Measurements from ENCODE around the gene IL17RE. TPM values are rescaled to one million over a fixed set of nuclear protein-coding genes. Genes with fewer than 3 reads are reported as not detected.

IL17RE gene
- polyA plus RNA-seq, 3 donors, result 0.27 TPM; not detected in 2

- Mint-ChIP-seq H3K27ac (no peak overlapping the region), H3K4me3 (no peak overlapping the region), H3K27me3 (ENCODE audit: low read depth in 3 of 3) (no peaks in the 10 kb centered on the region), H3K4me1 (peaks cover 53% of the 10 kb centered on the region), H3K9me3 (no peaks in the 10 kb centered on the region), H3K36me3 (no peaks in the 10 kb centered on the region)
- Histone ChIP-seq H2AFZ (ENCODE audit: insufficient read depth, low read depth, low read length, poor library complexity, severe bottlenecking) (no peak overlapping the region), H4K20me1 (ENCODE audit: insufficient read depth, low read length) (no peaks in the 10 kb centered on the region), H3K36me3 (replicated peaks in 1 of 2; ENCODE audit: control insufficient read depth in 1 of 2, insufficient read depth in 2 of 2, low read length in 2 of 2) (no peaks in the 10 kb centered on the region), H3K9me3 (replicated peaks in 1 of 2; ENCODE audit: control insufficient read depth in 1 of 2, insufficient read depth in 1 of 2, low read length in 2 of 2) (no peaks in the 10 kb centered on the region), H3K4me1 (ENCODE audit: control insufficient read depth in 1 of 2, insufficient read depth in 2 of 2, low read length in 2 of 2) (peaks cover 35 to 50% of the 10 kb centered on the region in 2 donors), H3K4me2 (replicated peaks; ENCODE audit: extremely low read depth, low read length, poor library complexity, severe bottlenecking) (no peak overlapping the region), H3K4me3 (replicated peaks in 1 of 3; ENCODE audit: low read depth in 2 of 3, low read length in 3 of 3) (no peak overlapping the region), H3K79me2 (ENCODE audit: insufficient read depth, low read length) (no peaks in the 10 kb centered on the region), H3K27me3 (ENCODE audit: control insufficient read depth in 2 of 2, insufficient read depth in 2 of 2, low read length in 2 of 2) (no peaks in the 10 kb centered on the region), H3K9ac (ENCODE audit: insufficient read depth, low read length, poor library complexity, severe bottlenecking) (no peak overlapping the region), H3K27ac (ENCODE audit: low read depth in 1 of 2, low read length in 2 of 2) (no peak overlapping the region)
- intact Hi-C loops (cut with micrococcal nuclease), result no loop called here
- no peak for TF ChIP-seq CTCF (IDR thresholded peaks at IDR 0.05)
- DNase-seq, result no peak
- 91% methylated on average over 4 of the region's 5 CpGs for WGBS (ENCODE audit: insufficient coverage)
These were observed 11.0 kb downstream of the IL17RE start for GRCh38 chr3:9913601-9914000.

- no peak overlapping the region for H3K27ac ChIP-seq (ENCODE audit: low read depth in 1 of 2, low read length in 2 of 2)
- intact Hi-C loops (cut with micrococcal nuclease), result no loop called here
- H3K27me3 ChIP-seq (ENCODE audit: control insufficient read depth in 2 of 2, insufficient read depth in 2 of 2, low read length in 2 of 2), result no peaks in the 10 kb centered on the region
- no peaks in the 10 kb centered on the region for H3K9me3 Mint-ChIP-seq
- H2AFZ ChIP-seq (ENCODE audit: insufficient read depth, low read depth, low read length, poor library complexity, severe bottlenecking), result no peak overlapping the region
- 100% methylated on average over 1 of the region's 1 CpG for WGBS (ENCODE audit: insufficient coverage)
- peaks cover 35 to 50% of the 10 kb centered on the region in 2 donors for H3K4me1 ChIP-seq (ENCODE audit: control insufficient read depth in 1 of 2, insufficient read depth in 2 of 2, low read length in 2 of 2)
- peak overlapping the region in 1 of 7 donors; percentile 20 for H3K27ac Mint-ChIP-seq
- H3K9ac ChIP-seq (ENCODE audit: insufficient read depth, low read length, poor library complexity, severe bottlenecking), result peak overlapping the region; percentile 60
- peaks cover 53% of the 10 kb centered on the region for H3K4me1 Mint-ChIP-seq
- H3K36me3 Mint-ChIP-seq, result no peaks in the 10 kb centered on the region
- H3K79me2 ChIP-seq (ENCODE audit: insufficient read depth, low read length), result no peaks in the 10 kb centered on the region
- H3K4me2 ChIP-seq (replicated peaks; ENCODE audit: extremely low read depth, low read length, poor library complexity, severe bottlenecking), result no peak overlapping the region
- H4K20me1 ChIP-seq (ENCODE audit: insufficient read depth, low read length), result no peaks in the 10 kb centered on the region
- no peaks in the 10 kb centered on the region for H3K27me3 Mint-ChIP-seq (ENCODE audit: low read depth in 3 of 3)
- H3K4me3 ChIP-seq (replicated peaks in 1 of 3; ENCODE audit: low read depth in 2 of 3, low read length in 3 of 3), result no peak overlapping the region
- TF ChIP-seq CTCF (IDR thresholded peaks at IDR 0.05), result no peak
- H3K36me3 ChIP-seq (replicated peaks in 1 of 2; ENCODE audit: control insufficient read depth in 1 of 2, insufficient read depth in 2 of 2, low read length in 2 of 2), result no peaks in the 10 kb centered on the region
- H3K4me3 Mint-ChIP-seq, result peak overlapping the region in 1 of 2 donors; percentile 9
- no peak for DNase-seq
- H3K9me3 ChIP-seq (replicated peaks in 1 of 2; ENCODE audit: control insufficient read depth in 1 of 2, insufficient read depth in 1 of 2, low read length in 2 of 2), result no peaks in the 10 kb centered on the region
These were observed 11.4 kb downstream of the IL17RE start for GRCh38 chr3:9914011-9914410.
